OCI-LY7 (cell line): ENCODE data around the gene VPS13D. TPM values are rescaled to one million over a fixed set of nuclear protein-coding genes. Genes with fewer than 3 reads are reported as not detected.

Source experiments
- BruUV-seq: library from RNA; stranded (reverse); fragments of 400-500 nt; replicated peaks from 2 replicates; lab custom pipeline; 2021; lab: Mats Ljungman, UMichigan
- CTCF ChIA-PET: fragments of 300-600 bp; sonication (Branson Sonifier 250); formaldehyde crosslinking; loops from one replicate; lab custom pipeline; 2022; ENCODE audit warnings: antibody characterized with exemption; ENCODE audit not compliant: unreplicated experiment; lab: Charles Lee
- POLR2A ChIA-PET: fragments of 300-600 bp; sonication (Branson Sonifier 250); formaldehyde crosslinking; loops from one replicate; lab custom pipeline; 2022; ENCODE audit warnings: antibody characterized with exemption; lab: Charles Lee
- DNase-seq: peaks from one replicate; pipeline ENCODE4 v3.0.0-alpha.2; 2015; ENCODE audit warnings: low spot score
- H2AFZ ChIP-seq: fragments of 200-600 bp; sonication (generic), shearing (Covaris generic); 2 replicates; pipeline ENCODE4 v1.6.1; 2014; ENCODE audit warnings: mild to moderate bottlenecking, antibody characterized with exemption, low read length, moderate library complexity
- H3K27ac ChIP-seq: fragments of 200-600 bp; sonication (generic); 2 replicates; pipeline ENCODE4 v1.5.1; 2014; ENCODE audit warnings: mixed run types, low read depth, mild to moderate bottlenecking, moderate library complexity, low read length, inconsistent platforms; ENCODE audit not compliant: poor library complexity, severe bottlenecking
- H3K36me3 ChIP-seq: fragments of 200-600 bp; sonication (generic); 2 replicates; pipeline ENCODE4 v1.6.1; 2014; ENCODE audit warnings: mild to moderate bottlenecking, antibody characterized with exemption, low read length, moderate library complexity, mixed read lengths; ENCODE audit not compliant: insufficient read depth
- H3K4me1 ChIP-seq: fragments of 200-600 bp; sonication (generic); 2 replicates; pipeline ENCODE4 v1.5.1; 2014; ENCODE audit warnings: mild to moderate bottlenecking, low read length; ENCODE audit not compliant: insufficient read depth, poor library complexity, severe bottlenecking
- H3K4me2 ChIP-seq: fragments of 200-600 bp; sonication (generic); 2 replicates; pipeline ENCODE4 v1.6.1; 2014; ENCODE audit warnings: mild to moderate bottlenecking, low read length
- H3K4me3 ChIP-seq: fragments of 200-600 bp; sonication (generic); 2 replicates; pipeline ENCODE4 v1.5.1; 2014; ENCODE audit warnings: mild to moderate bottlenecking, low read depth, low read length; ENCODE audit not compliant: poor library complexity, severe bottlenecking
- H3K79me2 ChIP-seq: fragments of 200-600 bp; sonication (generic); 2 replicates; pipeline ENCODE4 v1.6.1; 2016; ENCODE audit warnings: low read depth, mild to moderate bottlenecking, low read length, moderate library complexity, mixed read lengths; ENCODE audit not compliant: insufficient read depth
- H3K9me2 ChIP-seq: fragments of 200-600 bp; sonication (generic); 2 replicates; pipeline ENCODE4 v1.6.1; 2016; ENCODE audit warnings: mild to moderate bottlenecking, low read length, mixed read lengths; ENCODE audit not compliant: insufficient read depth
- H3K9me3 ChIP-seq: fragments of 200-600 bp; sonication (generic); 2 replicates; pipeline ENCODE4 v1.6.1; 2014; ENCODE audit warnings: mild to moderate bottlenecking, mixed run types, low read length, mixed read lengths
- H4K20me1 ChIP-seq: fragments of 200-600 bp; sonication (generic); 2 replicates; pipeline ENCODE4 v1.6.1; 2014; ENCODE audit warnings: mild to moderate bottlenecking, antibody characterized with exemption, low read length, moderate library complexity, mixed read lengths; ENCODE audit not compliant: insufficient read depth
- EZH2phosphoT487 ChIP-seq: fragments of 200-600 bp; sonication (generic); IDR thresholded peaks from 2 replicates; pipeline ENCODE4 v1.6.1; 2018; ENCODE audit warnings: low read depth, borderline replicate concordance, mild to moderate bottlenecking, mixed run types, antibody characterized with exemption, low read length, moderate library complexity, mixed read lengths
- intact Hi-C: fragments of 100-400 bp; cut with micrococcal nuclease; formaldehyde crosslinking; loops from one replicate; pipeline ENCODE4 v1.10.0; 2022; ENCODE audit not compliant: unreplicated experiment
- total RNA-seq, 2 experiments: library from RNA; depleted of rRNA in 1 of 2; stranded (reverse); fragments of >200 nt in 1 of 2; shearing (Covaris generic) in 1 of 2; gene quantifications; 2 replicates each; pipeline ENCODE4 v1.2.3, GENCODE V29; 2014 to 2022
- TF ChIP-seq, protein P1 (sequence below): fragments of 200-600 bp; sonication (generic); conservative IDR thresholded peaks from 2 replicates; pipeline ENCODE4 v1.5.1; 2014; ENCODE audit warnings: mild to moderate bottlenecking, antibody characterized with exemption, low read length, moderate library complexity, mixed read lengths

The VPS13D gene
- total RNA-seq, 2 experiments from 2014 or later = 23.9 to 39.2 TPM

DNA sequence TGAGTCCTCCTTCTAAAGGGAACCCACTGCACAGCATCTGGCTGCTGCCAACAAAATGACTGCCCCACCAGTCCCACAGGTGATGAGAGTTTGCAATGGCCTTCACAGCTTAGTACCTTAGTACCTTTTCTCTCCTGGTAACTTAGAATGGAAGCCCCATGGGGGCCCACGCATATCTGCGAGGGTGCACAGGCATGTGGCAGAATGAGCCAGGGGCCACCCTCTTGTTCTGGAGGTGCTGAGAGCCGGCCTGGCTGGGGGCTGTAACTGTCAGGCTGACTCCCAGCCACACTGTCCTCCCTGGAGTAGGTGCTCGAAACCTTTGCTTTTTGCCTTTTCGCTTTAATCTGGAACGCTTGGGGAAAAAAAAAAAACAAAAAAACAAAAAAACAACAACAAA, 203.1 kb downstream of the VPS13D start:
- H3K9me2 ChIP-seq = no peaks in the 10 kb centered on the region
- no peak overlapping the region for H2AFZ ChIP-seq
- DNase-seq = no peak
- TF ChIP-seq, protein P1, sequence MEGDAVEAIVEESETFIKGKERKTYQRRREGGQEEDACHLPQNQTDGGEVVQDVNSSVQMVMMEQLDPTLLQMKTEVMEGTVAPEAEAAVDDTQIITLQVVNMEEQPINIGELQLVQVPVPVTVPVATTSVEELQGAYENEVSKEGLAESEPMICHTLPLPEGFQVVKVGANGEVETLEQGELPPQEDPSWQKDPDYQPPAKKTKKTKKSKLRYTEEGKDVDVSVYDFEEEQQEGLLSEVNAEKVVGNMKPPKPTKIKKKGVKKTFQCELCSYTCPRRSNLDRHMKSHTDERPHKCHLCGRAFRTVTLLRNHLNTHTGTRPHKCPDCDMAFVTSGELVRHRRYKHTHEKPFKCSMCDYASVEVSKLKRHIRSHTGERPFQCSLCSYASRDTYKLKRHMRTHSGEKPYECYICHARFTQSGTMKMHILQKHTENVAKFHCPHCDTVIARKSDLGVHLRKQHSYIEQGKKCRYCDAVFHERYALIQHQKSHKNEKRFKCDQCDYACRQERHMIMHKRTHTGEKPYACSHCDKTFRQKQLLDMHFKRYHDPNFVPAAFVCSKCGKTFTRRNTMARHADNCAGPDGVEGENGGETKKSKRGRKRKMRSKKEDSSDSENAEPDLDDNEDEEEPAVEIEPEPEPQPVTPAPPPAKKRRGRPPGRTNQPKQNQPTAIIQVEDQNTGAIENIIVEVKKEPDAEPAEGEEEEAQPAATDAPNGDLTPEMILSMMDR = no peak
- H3K27ac ChIP-seq = no peak overlapping the region
- H3K4me3 ChIP-seq = no peak overlapping the region
- H3K9me3 ChIP-seq = no peaks in the 10 kb centered on the region
- H3K4me2 ChIP-seq = no peak overlapping the region
- ChIA-PET CTCF (no interaction called here), POLR2A (no interaction called here)
- BruUV-seq = no TSS peak
- H3K79me2 ChIP-seq = no peaks in the 10 kb centered on the region
- intact Hi-C loops = no loop called here
- H4K20me1 ChIP-seq = no peaks in the 10 kb centered on the region
- H3K36me3 ChIP-seq = no peaks in the 10 kb centered on the region
- H3K4me1 ChIP-seq = peaks cover 3% of the 10 kb centered on the region

DNA sequence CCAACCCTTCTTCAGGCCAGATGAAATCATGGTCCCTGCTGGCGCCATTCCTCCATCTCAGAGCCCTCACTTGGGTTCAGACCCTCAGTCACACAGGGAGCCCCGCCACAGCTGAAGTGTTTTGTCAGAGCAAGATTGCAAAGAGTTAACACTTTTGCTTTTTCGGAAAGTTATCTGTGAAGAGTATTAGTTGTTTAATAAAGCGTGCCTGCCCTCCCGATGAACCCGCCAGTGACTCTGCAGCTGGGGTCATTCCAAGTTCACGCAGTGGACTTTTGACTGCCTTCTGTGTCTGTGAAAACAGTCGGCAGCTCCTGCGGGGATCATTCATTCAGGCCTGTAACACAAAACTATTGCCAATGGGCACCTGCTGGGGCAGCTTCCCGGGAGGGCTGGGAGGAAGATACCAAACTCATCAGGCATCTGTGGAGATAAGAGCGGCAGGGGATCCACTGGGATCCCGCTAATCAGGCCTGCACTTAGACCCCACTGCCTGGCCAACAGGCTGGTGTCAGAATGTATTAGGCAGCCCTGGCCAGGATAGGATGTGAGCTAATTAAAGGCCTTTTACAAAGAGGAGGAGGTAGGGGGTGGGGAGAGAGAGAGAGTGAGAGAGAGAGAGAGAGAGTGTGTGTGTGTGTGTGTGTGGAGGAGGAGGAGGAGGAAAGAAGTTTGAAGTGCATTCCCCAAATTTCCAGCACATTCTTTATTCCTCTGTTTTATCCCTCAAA, 203.7 kb downstream of the VPS13D start:
- DNase-seq = no peak

DNA sequence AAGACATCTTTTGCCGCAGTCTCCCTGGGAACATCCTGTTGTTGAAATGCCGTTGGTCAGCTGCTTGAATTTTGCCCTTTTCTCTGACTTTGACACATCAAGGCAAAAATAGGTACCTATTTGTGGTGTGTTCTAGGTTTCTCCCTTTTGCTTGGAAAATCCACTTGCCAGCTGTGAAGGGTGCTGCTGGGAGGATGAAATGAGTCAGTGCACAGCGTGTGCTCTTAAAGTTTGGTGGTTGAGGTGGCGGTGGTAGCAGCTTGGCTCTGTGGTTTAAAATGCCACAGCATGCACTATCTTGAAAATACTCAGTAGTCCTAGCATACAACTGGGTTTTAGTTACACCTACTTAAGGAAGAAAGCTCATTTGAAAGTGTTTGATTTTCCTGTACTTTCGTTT, 204.3 kb downstream of the VPS13D start:
- no peaks in the 10 kb centered on the region for H3K79me2 ChIP-seq
- CTCF ChIA-PET = interaction anchor here (0.6 kb wide), 1 partner anchor 415 kb away, joined by 4 read pairs; no protein-coding TSS in a partner anchor
- H3K4me3 ChIP-seq = no peak overlapping the region

More for the DNA sequence above, 203.7 kb downstream of the VPS13D start:
- H3K79me2 ChIP-seq = no peaks in the 10 kb centered on the region
- no peak overlapping the region for H3K27ac ChIP-seq
- CTCF ChIA-PET = no interaction called here
- no TSS peak for BruUV-seq
- H3K4me3 ChIP-seq = no peak overlapping the region
- no peaks in the 10 kb centered on the region for H3K9me2 ChIP-seq
- H3K9me3 ChIP-seq = no peaks in the 10 kb centered on the region
- no peaks in the 10 kb centered on the region for H4K20me1 ChIP-seq
- POLR2A ChIA-PET = no interaction called here
- intact Hi-C loops = no loop called here
- no peak overlapping the region for H2AFZ ChIP-seq
- TF ChIP-seq, protein P1 = no peak
- TF ChIP-seq EZH2phosphoT487 = no peak
- H3K4me1 ChIP-seq = peaks cover 3% of the 10 kb centered on the region
- no peaks in the 10 kb centered on the region for H3K36me3 ChIP-seq
- no peak overlapping the region for H3K4me2 ChIP-seq

More for the DNA sequence above, 204.3 kb downstream of the VPS13D start:
- intact Hi-C loops = no loop called here
- Histone ChIP-seq H2AFZ (no peak overlapping the region), H3K27ac (no peak overlapping the region), H3K4me1 (peaks cover 3% of the 10 kb centered on the region), H3K9me3 (no peaks in the 10 kb centered on the region), H3K36me3 (no peaks in the 10 kb centered on the region), H3K9me2 (no peaks in the 10 kb centered on the region), H3K4me2 (no peak overlapping the region), H4K20me1 (no peaks in the 10 kb centered on the region)
- BruUV-seq = no TSS peak
- POLR2A ChIA-PET = interaction anchor here (0.7 kb wide), 1 partner anchor 158 kb away, joined by 4 read pairs; no protein-coding TSS in a partner anchor
- TF ChIP-seq EZH2phosphoT487 = no peak
- TF ChIP-seq, protein P1 = no peak
- DNase-seq = no peak
